Activated naive CD4-positive, alpha-beta T cell treated with anti-CD3 and anti-CD28 coated beads, Interleukin-2, amount 10 ng/mL, durations not matched to agents 7 days and 5 days (primary cell): Measurements from ENCODE around the gene UBE2G1.

Experiments used
- CTCF ChIA-PET: fragments of 350-600 bp; sonication (Branson Sonifier 250); formaldehyde crosslinking; loops from one replicate; lab custom pipeline; 2021; ENCODE audit warnings: antibody characterized with exemption; lab: Charles Lee
- DNase-seq: peaks from one replicate; pipeline ENCODE4 v3.0.0-alpha.2; 2020
- H3K27ac Mint-ChIP-seq: one replicate; pipeline ENCODE4 v1.8.0; 2021; ENCODE audit warnings: mild to moderate bottlenecking, moderate library complexity, mixed read lengths
- H3K27me3 Mint-ChIP-seq: one replicate; pipeline ENCODE4 v1.8.0; 2021; ENCODE audit warnings: mild to moderate bottlenecking, mixed read lengths
- H3K36me3 Mint-ChIP-seq: one replicate; pipeline ENCODE4 v1.8.0; 2021; ENCODE audit warnings: mixed read lengths
- H3K4me1 Mint-ChIP-seq: one replicate; pipeline ENCODE4 v1.8.0; 2021; ENCODE audit warnings: mixed read lengths
- H3K4me3 Mint-ChIP-seq: one replicate; pipeline ENCODE4 v1.8.0; 2021; ENCODE audit warnings: mild to moderate bottlenecking, moderate library complexity, mixed read lengths
- H3K9me3 Mint-ChIP-seq: one replicate; pipeline ENCODE4 v1.8.0; 2021; ENCODE audit warnings: mixed read lengths

The UBE2G1 gene

GRCh38 chr17:4249452-4250029 is 116.9 kb downstream of the UBE2G1 start:
- peaks cover 10% of the 10 kb centered on the region for H3K36me3 Mint-ChIP-seq
- H3K27me3 Mint-ChIP-seq: no peaks in the 10 kb centered on the region
- H3K27ac Mint-ChIP-seq: no peak overlapping the region
- H3K4me1 Mint-ChIP-seq: peaks cover 25% of the 10 kb centered on the region
- CTCF ChIA-PET: interaction anchor here (0.7 to 2.3 kb wide), 10 partner anchors 8 to 163 kb away, joined by 3 to 19 read pairs (median 6); partner anchors contain the start of gene ANKFY1
- DNase-seq: no peak
- H3K4me3 Mint-ChIP-seq: no peak overlapping the region
- no peaks in the 10 kb centered on the region for H3K9me3 Mint-ChIP-seq

DNA sequence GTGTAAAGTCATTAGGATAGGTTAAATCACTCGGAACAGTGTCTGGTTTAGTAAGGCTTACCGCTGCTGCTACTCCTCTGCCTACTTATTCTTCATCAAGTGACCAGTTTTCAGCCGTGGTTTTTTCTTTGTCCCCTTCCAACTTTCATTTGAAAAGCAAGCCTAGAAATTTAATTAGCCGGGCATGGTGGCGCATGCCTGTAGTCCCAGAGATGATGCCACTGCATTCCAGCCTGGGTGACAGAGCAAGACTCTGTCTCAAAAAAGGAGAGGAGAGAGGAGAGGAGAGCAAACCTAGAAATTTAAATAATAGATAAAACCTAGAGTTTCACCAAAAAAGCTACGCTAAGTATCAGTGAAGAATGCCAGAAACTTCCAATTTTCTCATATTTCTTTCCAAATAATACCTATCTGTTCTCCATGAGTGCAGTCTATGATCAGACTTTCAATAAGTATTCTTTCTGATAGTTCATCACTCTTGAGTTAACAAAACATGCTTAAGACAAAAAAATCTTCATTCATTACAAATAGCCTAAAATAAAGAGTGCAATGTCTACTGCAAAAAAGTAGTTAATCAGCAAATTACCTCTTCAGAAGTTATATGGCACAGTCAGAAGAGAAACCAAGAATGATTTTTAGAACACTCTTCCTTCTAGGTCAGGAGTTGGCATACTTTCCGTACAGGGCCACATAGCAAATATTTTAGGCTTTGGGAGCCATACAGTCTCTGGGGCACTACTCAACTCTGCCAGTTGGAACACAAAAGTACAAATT is 117.8 kb downstream of the UBE2G1 start:
- no peak overlapping the region for H3K27ac Mint-ChIP-seq
- CTCF ChIA-PET: interaction anchor here (0.7 to 2.3 kb wide), 10 partner anchors 8 to 616 kb away, joined by 3 to 19 read pairs (median 4); no protein-coding TSS in a partner anchor
- H3K36me3 Mint-ChIP-seq: peaks cover 10% of the 10 kb centered on the region
- H3K27me3 Mint-ChIP-seq: no peaks in the 10 kb centered on the region
- peaks cover 25% of the 10 kb centered on the region for H3K4me1 Mint-ChIP-seq
- no peak overlapping the region for H3K4me3 Mint-ChIP-seq
- H3K9me3 Mint-ChIP-seq: no peaks in the 10 kb centered on the region
- DNase-seq: no peak

GRCh38 chr17:4247971-4248388 is 118.5 kb downstream of the UBE2G1 start:
- Mint-ChIP-seq H3K27me3 (no peaks in the 10 kb centered on the region), H3K4me1 (peaks cover 25% of the 10 kb centered on the region), H3K27ac (peak overlapping the region; percentile 16), H3K36me3 (peaks cover 10% of the 10 kb centered on the region), H3K9me3 (no peaks in the 10 kb centered on the region), H3K4me3 (no peak overlapping the region)
- no peak for DNase-seq
- CTCF ChIA-PET: interaction anchor here (1.0 to 2.1 kb wide), 4 partner anchors 11 to 616 kb away, joined by 3 to 4 read pairs (median 3); no protein-coding TSS in a partner anchor

- Mint-ChIP-seq H3K27ac (peak overlapping the region; percentile 26), H3K27me3 (no peaks in the 10 kb centered on the region), H3K9me3 (no peaks in the 10 kb centered on the region), H3K36me3 (peaks cover 11% of the 10 kb centered on the region), H3K4me3 (no peak overlapping the region), H3K4me1 (peaks cover 25% of the 10 kb centered on the region)
- CTCF ChIA-PET: interaction anchor here (1.0 to 2.1 kb wide), 5 partner anchors 12 to 617 kb away, joined by 3 to 4 read pairs (median 3); no protein-coding TSS in a partner anchor
- DNase-seq: no peak
Measured at GRCh38 chr17:4247361-4247970, 119.0 kb downstream of the UBE2G1 start.

- no peaks in the 10 kb centered on the region for H3K9me3 Mint-ChIP-seq
- no peak for DNase-seq
- H3K4me3 Mint-ChIP-seq: no peak overlapping the region
- H3K27ac Mint-ChIP-seq: no peak overlapping the region
- H3K27me3 Mint-ChIP-seq: no peaks in the 10 kb centered on the region
- peaks cover 17% of the 10 kb centered on the region for H3K36me3 Mint-ChIP-seq
- CTCF ChIA-PET: interaction anchor here (1.1 to 2.1 kb wide), 3 partner anchors 12 to 172 kb away, joined by 3 to 4 read pairs (median 3); no protein-coding TSS in a partner anchor
- peaks cover 25% of the 10 kb centered on the region for H3K4me1 Mint-ChIP-seq
Measured at GRCh38 chr17:4246674-4247073, 119.8 kb downstream of the UBE2G1 start.

DNA sequence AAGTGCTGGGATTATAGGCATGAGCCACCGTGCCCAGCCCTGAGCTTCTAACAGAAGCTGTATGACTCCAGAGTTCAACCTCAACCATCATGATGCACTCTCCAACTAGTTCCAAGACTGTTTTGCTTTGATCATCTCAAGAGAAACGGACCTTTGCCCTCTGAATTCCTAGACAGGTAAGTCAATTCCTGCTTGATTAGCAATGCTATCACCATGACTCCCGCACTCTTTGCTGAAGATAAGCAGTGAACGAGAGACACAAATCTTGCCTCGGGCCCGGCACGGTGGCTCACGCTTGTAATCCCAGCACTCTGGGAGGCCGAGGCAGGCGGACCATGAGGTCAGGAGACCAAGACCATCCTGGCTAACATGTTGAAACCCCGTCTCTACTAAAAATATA is 124.9 kb downstream of the UBE2G1 start:
- no peaks in the 10 kb centered on the region for H3K4me1 Mint-ChIP-seq
- DNase-seq: no peak
- no peak overlapping the region for H3K4me3 Mint-ChIP-seq
- H3K36me3 Mint-ChIP-seq: peaks cover 25% of the 10 kb centered on the region
- no peaks in the 10 kb centered on the region for H3K27me3 Mint-ChIP-seq
- no peak overlapping the region for H3K27ac Mint-ChIP-seq
- CTCF ChIA-PET: interaction anchor here (1.5 kb wide), 1 partner anchor 8 kb away, joined by 7 read pairs; no protein-coding TSS in a partner anchor
- H3K9me3 Mint-ChIP-seq: no peaks in the 10 kb centered on the region

- CTCF ChIA-PET: no interaction called here
- no peak overlapping the region for H3K4me3 Mint-ChIP-seq
- no peak overlapping the region for H3K27ac Mint-ChIP-seq
- peaks cover 38% of the 10 kb centered on the region for H3K36me3 Mint-ChIP-seq
- H3K9me3 Mint-ChIP-seq: no peaks in the 10 kb centered on the region
- no peaks in the 10 kb centered on the region for H3K27me3 Mint-ChIP-seq
- no peak for DNase-seq
- peaks cover 17% of the 10 kb centered on the region for H3K4me1 Mint-ChIP-seq
Measured at GRCh38 chr17:4236456-4236855, 130.0 kb downstream of the UBE2G1 start.

DNA sequence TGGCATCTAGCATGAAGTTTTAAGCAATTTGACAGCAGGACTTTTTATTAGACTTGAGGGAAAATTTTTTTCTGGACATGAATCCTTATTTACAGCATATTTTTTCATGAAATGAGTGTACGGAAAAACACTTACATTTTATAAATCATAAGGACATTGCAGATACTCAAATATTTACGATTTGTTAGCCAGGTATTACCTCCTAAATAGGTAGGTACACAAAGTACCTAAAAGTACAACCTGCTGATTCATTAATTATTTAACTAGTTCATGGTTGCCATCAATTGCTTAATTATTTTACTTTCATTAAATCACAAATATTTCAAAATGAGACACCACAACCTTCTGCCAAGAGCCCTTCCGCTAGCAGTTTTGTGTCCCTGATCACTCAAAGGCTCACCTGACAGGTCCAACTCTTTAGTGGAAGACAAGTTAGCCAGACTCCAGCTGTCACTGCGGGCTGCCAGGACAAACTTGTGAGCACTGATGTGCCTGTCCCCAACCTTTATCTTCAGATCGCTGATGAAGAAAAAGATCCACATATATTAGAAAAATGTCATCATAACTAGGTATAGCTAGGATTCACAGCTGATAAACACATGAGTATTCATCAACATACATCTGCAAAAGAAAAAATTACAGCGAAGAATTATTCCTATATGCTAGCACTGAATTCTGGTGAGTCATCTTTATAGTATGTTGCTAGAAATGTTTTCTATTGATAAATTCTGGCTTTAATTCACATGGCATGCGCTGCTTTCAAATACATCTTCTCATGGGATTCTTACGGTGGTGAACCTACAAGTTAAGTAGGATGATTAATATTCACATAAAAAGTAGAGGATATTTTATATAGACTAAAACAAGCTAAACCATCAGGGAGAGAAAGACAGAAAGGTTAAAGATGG is 130.8 kb downstream of the UBE2G1 start:
- H3K27me3 Mint-ChIP-seq: no peaks in the 10 kb centered on the region
- CTCF ChIA-PET: no interaction called here
- peaks cover 17% of the 10 kb centered on the region for H3K4me1 Mint-ChIP-seq
- no peak for DNase-seq
- H3K27ac Mint-ChIP-seq: peak overlapping the region; percentile 49
- no peak overlapping the region for H3K4me3 Mint-ChIP-seq
- H3K9me3 Mint-ChIP-seq: no peaks in the 10 kb centered on the region
- peaks cover 39% of the 10 kb centered on the region for H3K36me3 Mint-ChIP-seq

GRCh38 chr17:4234401-4234800 is 132.1 kb downstream of the UBE2G1 start:
- no peak overlapping the region for H3K4me3 Mint-ChIP-seq
- CTCF ChIA-PET: no interaction called here
- H3K36me3 Mint-ChIP-seq: peaks cover 41% of the 10 kb centered on the region
- no peaks in the 10 kb centered on the region for H3K9me3 Mint-ChIP-seq
- H3K27me3 Mint-ChIP-seq: no peaks in the 10 kb centered on the region
- no peak for DNase-seq
- no peak overlapping the region for H3K27ac Mint-ChIP-seq
- H3K4me1 Mint-ChIP-seq: peaks cover 17% of the 10 kb centered on the region

DNA sequence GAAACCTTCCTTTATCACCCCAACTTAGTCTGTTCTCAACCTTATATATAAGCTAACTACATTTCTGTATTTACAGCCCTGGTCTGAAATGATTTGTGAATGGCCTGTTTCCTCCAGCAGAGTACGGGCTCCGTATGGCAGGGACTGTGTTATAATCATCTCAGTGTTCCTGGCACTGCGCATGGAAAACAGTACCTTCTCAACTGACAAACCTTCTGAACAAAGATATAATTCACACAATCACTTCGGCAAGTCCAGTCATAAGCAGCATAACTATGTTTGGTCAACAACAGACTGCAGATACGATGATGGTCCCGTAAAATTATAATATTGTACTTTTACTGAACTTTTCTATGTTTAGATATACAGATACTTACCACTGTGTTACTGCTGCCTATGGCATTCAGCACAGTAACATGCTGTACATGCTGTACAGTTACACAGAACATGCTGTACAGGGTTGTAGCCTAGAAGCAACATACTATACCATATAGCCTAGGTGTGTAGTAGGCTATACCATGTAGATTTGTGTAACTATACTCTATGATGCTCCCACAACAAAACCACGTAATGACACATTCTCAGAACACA is 132.7 kb downstream of the UBE2G1 start:
- peaks cover 17% of the 10 kb centered on the region for H3K4me1 Mint-ChIP-seq
- no peaks in the 10 kb centered on the region for H3K27me3 Mint-ChIP-seq
- no peak for DNase-seq
- H3K4me3 Mint-ChIP-seq: no peak overlapping the region
- H3K36me3 Mint-ChIP-seq: peaks cover 41% of the 10 kb centered on the region
- H3K27ac Mint-ChIP-seq: no peak overlapping the region
- H3K9me3 Mint-ChIP-seq: no peaks in the 10 kb centered on the region
- CTCF ChIA-PET: interaction anchor here (1.5 kb wide), 1 partner anchor 18 kb away, joined by 4 read pairs; no protein-coding TSS in a partner anchor

- CTCF ChIA-PET: interaction anchor here (0.7 to 1.5 kb wide), 2 partner anchors 17 to 22 kb away, joined by 3 to 4 read pairs; no protein-coding TSS in a partner anchor
- H3K4me1 Mint-ChIP-seq: peaks cover 17% of the 10 kb centered on the region
- peaks cover 43% of the 10 kb centered on the region for H3K36me3 Mint-ChIP-seq
- no peaks in the 10 kb centered on the region for H3K27me3 Mint-ChIP-seq
- no peak overlapping the region for H3K4me3 Mint-ChIP-seq
- H3K9me3 Mint-ChIP-seq: no peaks in the 10 kb centered on the region
- no peak for DNase-seq
- H3K27ac Mint-ChIP-seq: peak overlapping the region; percentile 60
Measured at GRCh38 chr17:4232168-4232813, 134.2 kb downstream of the UBE2G1 start.

DNA sequence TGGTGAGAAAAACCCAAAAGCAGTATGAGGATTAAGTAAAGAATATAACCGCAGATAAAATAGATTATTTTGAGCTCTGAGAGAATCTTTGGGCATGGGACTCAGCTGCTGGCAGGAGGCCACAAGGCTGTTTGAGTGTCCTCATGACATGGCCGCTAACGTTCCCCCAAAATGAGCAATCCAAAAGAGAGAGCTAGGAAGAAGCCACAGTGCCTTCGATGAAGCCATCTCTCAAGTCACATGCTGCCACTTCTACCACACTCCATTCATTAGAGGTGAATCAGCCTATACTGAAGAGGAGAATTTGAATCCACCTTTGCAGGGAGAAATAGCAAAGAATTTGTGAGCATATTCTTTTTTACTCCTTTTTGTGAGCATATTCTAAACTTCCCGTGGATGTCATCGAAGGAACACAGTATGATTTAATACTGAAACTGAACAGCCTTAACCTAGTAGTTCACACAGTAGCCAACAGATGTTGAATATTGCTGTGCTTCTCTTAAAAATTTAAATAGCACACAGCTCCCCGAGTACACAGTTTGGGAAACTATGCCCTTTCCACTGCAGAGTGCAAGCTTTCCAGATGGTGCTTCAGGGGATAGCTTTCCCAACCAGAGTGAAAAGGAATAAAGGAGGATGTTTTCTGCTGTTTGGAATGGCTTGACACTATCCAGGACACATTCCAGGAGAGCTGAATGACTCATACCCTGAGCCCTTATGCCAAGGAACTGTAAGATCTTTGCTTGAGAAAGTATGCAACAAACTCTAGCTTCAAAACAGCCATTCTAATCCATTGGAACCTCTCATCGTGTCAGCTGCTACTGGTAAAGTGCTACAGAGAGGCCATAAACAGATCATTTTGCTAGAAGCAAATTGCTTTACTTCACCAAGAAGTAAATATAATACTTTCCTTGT is 136.6 kb downstream of the UBE2G1 start:
- Mint-ChIP-seq H3K9me3 (no peaks in the 10 kb centered on the region), H3K4me1 (peaks cover 17% of the 10 kb centered on the region), H3K36me3 (peaks cover 34% of the 10 kb centered on the region), H3K27ac (peak overlapping the region; percentile 24), H3K4me3 (no peak overlapping the region), H3K27me3 (no peaks in the 10 kb centered on the region)
- DNase-seq: no peak
- CTCF ChIA-PET: interaction anchor here (0.6 to 1.9 kb wide), 5 partner anchors 10 to 406 kb away, joined by 3 to 7 read pairs (median 4); no protein-coding TSS in a partner anchor
